HG03025 (cell line): ENCODE results near the gene IL10RB.
"Not testable (repeated sequence)": the region's sequence is repeated elsewhere in the genome, so short reads cannot be mapped to it uniquely, and the experiment has no call there.

Experiments
- ATAC-seq: cut with Tn5 transposase; IDR thresholded peaks from one replicate; pipeline ENCODE4 v1.9.1; 2021; ENCODE audit warnings: mild to moderate bottlenecking, moderate library complexity; ENCODE audit not compliant: unreplicated experiment, low FRiP score

The IL10RB gene

DNA sequence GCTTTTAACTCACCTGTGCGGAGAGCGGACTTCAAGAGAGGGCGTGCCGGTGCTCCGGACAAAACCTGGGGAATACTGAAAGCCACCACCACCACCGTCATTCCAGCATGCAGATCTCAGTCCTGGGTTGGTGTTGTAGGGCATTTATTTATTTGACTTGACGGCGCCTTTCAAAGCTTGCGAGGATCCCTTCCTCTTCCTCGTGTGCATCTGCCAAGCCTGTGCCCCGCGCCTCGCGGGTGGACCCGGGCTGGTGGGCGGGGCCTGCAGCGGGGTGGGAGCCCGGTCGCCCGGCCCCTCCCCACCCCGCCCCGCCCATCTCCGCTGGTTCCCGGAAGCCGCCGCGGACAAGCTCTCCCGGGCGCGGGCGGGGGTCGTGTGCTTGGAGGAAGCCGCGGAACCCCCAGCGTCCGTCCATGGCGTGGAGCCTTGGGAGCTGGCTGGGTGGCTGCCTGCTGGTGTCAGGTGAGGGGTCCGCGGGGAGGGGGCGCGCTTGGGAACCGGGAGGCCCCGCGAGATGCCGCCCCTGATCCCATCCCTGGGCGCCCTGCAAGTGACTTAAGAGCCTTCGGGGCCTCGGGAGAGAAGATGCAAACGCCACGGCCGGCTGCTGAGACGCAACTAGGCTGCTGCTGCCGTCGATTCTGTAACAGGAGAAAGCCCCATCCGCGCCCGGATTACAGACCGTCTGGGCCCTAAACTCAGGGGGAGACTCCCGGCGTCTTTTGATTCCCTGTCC is at the start of gene IL10RB:
TSS of gene IL10RB (plus strand) at position 318 of the 739 bp plus-strand sequence. CDS start at position 417, 99 bp downstream.
- peak; percentile 42 for ATAC-seq

DNA sequence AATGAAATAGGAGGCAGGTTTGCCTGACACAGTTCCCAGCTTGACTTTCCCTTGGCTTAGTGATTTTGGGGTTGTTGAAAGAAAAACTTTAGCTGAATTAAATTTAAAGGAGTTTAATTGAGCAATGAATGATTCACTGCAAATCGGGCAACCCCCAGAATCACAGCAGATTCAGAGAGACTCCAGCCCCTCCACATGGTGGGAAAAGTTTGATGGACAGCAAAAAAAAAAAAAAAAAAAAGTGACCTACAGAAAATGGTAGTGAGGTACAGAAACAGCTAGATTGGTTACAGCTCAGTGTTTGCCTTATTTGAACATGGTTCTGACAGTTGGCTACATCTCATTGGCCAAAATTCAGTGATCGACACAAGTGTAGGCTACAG is 49.0 kb upstream of the IL10RB start:
- ATAC-seq: no peak

DNA sequence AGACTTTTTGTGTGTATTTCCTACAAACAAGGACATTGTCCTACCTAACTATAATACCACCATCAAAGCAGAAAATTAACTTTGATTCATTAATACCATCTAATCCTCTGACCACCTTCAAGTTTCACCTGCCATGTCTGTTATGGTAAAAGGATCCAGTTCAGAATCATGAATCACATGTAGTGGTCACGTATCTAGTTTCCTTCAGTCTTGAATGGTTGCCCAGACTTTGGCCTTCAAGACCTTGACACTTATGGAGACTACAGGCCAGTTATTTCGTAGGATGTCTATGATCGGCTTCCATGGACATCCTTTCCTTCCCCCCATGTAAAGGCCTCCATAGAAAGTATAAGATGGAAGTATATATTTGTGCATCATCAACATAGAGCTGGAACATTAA is 46.9 kb upstream of the IL10RB start:
- ATAC-seq: no peak

DNA sequence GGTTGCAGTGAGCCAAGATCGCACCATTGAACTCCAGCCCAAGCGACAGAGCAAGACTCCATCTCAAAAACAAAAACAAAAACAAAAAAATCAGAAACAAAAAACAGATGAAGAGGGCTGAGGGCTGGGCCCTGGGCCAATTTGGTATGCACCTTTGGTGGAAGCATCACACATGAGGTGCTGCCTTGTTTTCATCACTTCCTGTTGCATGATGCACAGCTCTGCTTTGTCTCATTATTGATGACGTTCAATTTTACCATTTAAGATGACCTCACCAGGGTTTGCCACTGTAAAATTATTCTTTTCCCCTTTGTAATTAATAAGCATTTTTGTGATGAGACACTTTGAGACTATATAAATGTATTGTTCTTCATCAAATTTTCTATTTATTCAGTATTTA is 46.2 kb upstream of the IL10RB start:
- no peak for ATAC-seq

DNA sequence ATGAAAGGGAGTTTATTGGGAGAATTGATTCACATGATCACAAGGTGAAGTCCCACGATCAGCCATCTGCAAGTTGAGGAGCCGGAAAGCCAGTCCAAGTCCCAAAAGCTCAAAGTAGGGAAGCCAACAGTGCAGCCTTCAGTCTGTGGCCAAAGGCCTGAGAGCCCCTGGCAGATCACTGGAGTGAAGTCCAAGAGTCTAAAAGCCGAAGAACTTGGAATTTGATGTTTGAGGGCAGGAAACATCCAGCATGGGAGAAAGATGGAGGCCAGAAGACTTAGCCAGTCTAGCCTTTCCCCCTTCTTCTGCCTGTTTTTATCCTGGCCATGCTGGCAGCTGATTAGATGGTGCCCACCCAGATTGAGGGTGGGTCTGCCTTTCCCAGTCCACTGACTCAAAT is 40.8 kb upstream of the IL10RB start:
- not testable (repeated sequence) for ATAC-seq

DNA sequence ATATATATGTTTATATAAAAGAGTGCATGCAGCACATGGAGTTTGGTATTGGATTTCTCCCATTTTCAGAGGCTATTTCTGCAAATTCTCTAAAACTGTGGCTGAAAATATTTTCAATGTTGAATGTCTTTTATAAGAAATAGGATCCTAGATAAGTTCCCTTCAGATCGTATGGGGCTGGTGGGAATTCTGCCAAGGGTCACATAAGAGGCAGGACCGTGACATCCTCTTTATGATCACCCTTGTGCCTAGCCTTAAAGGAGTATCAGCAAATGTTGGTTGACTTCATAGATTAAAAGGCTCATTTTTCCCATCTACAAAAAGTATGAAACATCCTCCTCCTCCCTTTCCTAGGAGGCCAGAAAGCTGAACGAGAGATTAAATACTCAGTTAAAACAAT is 37.7 kb upstream of the IL10RB start:
- no peak for ATAC-seq

DNA sequence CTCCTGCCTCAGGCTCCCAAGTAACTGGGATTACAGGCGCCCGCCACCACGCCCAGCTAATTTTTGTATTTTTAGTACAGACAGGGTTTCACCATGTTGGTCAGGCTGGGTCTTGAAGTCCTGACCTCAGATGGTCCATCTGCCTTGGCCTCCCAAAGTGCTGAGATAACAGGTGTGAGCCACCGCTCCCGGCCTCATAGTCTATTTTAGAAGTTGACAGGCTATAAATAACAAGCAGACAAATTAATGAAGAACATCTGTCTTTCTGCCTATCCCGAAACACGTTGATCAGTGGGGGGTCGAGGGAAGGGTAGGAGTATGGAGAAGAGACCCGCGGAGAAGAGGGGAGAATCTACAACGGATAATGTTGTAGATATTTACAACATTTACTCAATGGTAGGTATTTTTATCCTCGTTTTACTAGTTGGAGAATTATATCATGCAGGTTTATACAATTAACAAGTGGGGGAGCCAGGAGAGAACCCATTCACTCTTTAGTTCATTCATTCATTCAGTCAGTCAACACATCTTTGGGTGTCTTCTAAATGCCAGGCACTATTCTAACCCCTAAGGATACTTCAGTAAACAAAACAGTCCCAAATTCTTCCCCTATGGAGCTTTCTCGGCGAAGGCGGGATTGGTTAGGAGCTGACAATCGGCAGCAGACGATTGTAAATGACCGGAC is 36.9 kb upstream of the IL10RB start:
- no peak for ATAC-seq

DNA sequence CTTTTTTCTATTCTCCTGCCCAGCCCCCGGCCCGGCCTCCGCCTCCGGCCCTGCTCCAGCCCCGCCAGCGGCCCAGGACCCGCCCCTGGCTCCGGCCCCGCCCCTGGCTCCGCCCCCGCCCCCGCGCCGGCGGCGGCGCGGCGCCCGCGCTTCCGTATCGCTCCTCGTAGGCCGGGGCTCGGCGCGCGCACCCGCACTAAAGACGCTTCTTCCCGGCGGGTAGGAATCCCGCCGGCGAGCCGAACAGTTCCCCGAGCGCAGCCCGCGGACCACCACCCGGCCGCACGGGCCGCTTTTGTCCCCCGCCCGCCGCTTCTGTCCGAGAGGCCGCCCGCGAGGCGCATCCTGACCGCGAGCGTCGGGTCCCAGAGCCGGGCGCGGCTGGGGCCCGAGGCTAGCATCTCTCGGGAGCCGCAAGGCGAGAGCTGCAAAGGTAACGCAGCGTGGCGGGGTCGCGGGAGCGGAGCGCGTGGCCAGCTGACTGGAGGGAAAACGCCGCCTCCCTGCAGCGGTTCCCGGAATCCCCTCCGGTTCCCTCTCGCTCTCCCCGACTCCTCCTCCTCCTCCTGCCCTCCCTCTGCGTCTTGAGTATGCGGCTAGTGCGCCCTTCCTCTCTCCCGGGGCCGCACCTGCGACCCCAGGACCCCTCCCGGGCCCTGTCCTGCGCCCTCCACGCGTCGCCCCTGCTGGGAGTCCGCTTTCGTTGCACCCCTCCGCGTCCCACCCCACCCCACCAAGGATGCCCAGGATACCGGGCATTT is 36.2 kb upstream of the IL10RB start, which contains the start of gene IFNAR2:
TSS of gene IFNAR2 (plus strand) at position 155 of the 761 bp plus-strand sequence. CDS start 11,985 bp downstream, outside the sequence.
- ATAC-seq: peak; percentile 75

DNA sequence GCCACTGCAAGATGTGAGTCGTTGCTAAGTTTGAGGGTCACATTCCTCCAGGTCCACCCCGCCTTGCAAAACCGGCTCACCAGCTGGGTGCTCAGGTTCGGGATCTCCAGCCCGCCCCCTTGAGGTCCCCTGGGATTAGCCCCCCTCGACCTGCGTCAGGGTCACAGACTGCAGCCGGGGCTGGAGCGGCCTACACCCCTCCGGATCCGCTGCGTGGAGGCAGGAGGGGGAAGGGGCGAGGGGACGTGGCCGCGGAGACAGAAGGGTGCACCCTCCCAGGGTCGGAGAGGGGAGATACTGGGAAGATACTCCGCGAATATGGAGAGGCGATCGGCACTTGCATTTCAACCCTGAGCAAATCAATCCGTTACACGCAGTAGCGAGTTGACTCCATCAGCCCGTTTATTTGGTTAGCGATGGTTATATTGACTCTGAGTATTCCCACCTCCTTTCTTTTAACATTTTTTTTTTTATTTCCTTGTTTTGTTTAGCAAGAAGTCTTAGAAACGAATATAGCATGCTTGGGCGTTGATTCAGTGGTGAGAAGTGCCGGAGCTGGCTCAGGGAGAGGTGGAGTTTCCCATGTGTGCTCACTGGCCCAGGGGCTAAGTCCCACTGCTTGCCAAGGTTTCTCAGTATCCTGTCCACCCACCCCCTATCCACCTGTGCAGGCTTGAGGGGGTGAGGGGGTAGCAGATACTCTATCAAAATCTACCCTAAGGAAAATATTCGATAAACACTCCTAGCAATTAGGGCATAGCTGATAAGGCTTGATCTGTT is 35.4 kb upstream of the IL10RB start:
- peak; percentile 25 for ATAC-seq

DNA sequence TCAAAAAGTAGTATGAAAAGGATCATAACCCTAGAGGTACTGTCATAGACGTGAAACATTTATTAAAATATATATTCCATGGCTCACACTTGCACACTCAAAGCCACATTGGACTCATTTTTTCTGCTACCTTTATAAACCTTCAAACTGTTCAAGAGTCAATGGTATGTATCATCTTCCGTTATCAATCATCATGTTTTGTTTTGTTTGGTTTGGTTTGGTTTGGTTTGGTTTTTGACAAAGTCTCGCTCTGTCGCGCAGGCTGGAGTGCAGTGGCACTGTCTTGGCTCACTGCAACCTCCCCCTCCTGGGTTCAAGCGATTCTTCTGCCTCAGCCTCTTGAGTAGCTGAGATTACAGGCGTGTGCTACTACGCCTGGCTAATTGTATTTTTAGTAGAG is 34.6 kb upstream of the IL10RB start:
- no peak for ATAC-seq

DNA sequence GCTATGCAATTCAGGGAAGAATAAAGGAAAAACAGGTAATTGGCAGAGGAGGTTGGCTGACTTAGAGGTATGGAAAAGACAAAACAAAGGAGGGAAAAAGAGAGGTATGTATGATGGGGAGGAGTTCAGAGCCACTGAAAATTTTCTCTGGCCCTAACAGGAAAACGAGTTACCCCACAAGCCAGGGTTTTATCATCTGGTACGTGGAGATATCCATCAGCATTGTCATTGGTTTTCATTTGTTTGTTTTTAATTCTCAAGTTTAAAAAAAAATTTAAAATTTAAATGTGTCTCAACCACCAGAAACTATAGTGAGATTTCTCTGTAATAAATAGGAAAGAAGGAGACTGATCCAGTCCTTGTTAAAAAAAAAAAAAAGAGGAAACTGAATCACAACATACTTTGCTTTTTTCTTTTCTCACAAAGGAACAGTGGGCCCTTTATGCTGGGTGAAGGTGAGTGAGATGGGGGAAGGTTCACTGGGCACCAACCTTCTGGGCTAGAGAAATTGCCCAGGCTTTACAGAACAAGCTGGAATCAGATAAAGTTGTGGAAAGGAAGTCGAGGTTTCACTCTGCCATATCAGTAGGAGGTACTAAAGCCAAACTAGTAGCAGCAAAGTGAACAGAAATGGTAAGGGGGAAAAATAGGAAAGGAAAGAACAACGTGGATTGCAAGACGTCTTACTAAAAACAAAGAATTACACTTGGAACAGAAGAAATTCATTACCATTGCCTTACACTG is 33.7 kb upstream of the IL10RB start:
- ATAC-seq: no peak

DNA sequence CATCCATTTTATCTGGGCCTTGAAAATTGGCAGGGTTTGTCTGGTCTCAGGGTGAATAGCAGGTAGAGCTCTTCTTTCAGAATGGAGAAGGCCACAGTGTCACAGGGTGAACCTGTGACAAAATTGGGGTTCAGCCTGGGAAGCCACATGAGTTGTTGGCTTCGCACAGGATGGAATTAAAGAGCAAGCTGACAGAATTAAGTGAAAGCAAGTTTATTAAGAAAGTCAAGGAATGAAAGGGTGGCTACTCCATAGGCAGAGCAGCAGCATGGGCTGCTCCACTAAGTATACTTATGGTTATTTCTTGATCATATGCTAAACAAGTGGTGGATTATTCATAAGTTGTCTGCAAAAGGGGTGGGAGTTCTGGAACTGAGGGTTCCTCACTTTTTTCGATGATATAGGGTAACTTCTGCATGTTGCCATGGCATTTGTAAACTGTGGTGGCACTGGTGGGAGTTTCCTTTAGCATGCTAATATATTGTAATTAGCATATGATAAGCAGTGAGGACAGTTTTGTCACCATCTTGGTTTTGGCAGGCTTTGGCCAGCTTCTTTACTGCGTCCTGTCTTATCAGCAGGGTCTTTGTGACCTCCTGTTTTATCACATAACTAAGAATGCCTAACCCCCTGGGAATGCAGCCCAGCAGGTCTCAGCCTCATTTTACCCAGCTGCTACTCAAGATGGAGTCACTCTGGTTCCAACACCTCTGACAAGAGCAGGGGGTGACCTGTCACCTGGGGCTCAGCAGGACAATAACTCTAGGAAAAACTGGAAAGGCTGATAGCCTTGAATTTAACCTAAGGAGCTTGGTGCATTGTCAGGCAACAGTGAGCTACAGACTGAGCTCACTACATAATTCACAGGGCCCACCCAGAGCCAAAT is 31.3 kb upstream of the IL10RB start:
- no peak for ATAC-seq

DNA sequence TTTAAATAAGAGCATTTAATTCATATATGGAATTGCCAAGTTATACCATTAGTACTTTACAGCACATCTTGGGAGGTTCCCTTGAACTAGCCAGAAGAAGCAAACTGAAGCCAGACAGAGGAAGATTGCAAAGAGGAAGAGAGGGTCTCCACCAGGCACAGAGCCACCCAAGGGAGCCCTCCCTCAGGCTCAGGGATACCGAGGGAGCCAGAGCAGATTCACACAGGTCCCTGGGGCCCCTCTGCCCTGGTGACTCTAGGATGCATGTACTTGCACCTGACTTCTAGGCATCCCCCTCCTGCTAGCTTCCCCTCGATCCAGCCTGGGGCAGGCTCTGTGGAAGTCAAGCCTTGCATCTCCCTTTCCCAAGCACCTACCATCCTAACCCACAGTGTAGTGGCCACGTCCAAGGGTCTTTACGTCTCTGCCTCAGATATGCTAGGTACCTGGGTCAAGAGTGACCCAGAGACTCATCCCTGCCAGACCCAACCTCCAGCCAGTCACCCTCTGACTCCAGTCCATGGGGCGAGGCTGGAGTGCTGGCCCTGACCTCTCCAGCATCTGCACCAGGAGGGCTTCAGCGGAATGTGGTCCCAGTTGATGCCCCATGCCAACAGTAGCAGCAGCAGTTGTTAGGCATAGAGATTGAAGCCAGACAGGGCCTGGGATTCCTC is 30.0 kb upstream of the IL10RB start:
- no peak for ATAC-seq

DNA sequence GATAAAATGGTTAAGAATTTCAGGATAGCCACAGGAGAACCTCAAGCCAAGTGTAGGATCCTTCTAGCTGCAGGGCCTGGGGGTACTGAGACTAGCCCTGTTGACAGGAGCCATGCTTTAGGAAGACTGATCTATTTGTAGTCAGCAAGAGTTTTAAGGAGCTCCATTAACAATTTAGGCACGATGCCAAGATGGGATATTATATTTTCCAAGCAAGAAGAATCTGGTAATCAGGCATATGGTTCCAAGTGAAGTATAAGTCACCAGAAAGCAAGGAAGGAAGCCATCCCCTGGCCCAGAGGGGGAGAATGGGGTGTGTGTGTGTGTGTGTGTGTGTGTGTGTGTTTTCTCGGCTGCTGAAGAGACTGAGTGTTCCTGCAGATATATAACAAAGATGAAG is 29.4 kb upstream of the IL10RB start:
- ATAC-seq: no peak

DNA sequence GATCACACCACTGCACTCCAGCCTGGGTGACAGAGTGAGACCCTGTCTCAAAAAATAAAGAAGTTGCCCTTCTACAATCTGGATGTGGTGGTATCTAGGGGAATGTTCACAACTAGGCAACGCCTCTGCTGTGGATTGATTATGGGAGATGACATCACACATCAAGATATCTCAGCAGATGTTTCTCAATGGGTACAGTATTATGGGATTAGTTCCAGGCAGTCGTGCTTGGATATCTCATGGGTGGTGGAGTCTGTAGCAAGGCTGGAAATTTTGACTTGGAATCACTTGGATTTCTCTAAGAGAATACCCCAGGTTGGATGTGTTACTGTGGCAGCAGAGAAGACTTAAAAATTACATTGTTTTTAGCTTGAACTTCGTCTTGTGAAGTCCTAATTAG is 28.7 kb upstream of the IL10RB start:
- ATAC-seq: no peak

DNA sequence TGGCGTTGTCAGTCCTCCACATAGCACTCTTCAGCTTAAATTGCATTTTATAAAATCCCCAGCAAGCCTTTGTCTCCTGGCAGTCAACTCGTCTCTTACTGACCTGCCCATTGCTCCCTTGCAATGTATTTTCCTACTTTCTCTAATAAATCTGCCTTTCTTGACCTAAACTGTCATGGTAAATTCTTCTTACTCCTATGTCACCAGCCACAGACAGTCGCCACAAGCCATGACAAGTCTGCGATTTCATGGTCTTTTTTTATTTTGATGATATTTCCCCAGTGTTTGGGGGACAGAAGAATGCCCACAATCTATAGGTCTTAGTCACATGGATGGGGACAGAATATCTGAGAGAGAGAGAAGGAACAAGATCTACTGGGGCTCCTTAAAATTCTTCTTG is 28.0 kb upstream of the IL10RB start:
- ATAC-seq: no peak

DNA sequence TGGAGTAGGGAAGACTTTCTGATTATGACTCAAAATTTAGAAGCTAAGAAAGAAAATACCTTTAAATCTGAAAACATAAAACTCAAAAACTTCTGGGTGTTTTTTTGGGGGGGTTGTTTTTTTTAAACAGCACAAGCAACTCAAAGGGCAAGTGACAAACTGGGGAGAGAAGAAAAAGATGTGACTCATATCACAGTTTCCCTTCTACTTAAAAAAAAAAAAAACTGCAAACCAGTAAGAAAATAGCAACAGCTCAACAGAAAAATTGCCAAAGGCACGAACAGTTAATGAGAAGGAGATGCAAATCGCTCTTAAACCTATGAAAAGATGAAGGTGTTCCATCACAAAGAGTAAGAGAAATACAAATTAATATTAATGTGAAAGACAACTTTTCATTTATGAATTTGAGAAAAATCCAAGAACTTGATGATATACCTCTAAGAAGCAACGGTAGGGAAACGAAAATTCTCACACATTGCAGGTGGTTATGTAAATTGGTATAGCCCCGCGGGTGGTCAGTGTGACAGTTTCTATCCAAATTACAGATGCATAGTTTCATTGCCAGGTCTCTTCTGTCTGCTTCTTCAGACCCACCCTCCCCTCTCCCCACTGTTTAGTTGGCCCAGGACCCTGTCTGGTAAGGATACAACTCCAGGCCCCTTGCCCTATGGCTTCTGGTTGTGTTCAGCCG is 27.5 kb upstream of the IL10RB start:
- ATAC-seq: peak; percentile 75
